ENCODE measurements around the gene NINL.

The NINL gene

DNA sequence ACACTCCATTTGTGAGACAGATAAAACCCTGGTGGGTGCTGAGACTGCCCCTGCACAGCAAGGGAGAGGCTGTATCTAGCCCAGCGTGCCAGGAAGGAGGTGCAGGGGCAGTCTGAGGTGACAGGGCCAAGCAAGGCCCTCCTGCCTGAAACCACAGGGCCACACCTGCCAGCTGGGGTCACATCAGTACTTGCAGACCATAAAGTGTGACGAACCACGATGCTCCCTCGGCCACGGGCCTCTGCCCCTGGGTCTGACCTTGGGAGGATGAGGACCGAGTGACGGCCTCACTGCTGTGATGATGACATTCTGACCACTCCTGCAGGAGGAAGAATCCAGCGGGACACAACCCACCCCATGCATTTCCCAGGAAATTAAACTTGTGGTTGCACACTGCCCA lies 75.1 kb downstream of the NINL start:
- no peak for TF ChIP-seq EGR1 (IDR thresholded peaks at IDR 0.05)
- no peak for TF ChIP-seq EP300 (IDR thresholded peaks at IDR 0.05; ENCODE audit: borderline replicate concordance)
- TF ChIP-seq ZBTB7A (IDR thresholded peaks at IDR 0.05; ENCODE audit: low read depth): no peak
- TF ChIP-seq, protein P1, sequence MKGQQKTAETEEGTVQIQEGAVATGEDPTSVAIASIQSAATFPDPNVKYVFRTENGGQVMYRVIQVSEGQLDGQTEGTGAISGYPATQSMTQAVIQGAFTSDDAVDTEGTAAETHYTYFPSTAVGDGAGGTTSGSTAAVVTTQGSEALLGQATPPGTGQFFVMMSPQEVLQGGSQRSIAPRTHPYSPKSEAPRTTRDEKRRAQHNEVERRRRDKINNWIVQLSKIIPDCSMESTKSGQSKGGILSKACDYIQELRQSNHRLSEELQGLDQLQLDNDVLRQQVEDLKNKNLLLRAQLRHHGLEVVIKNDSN (IDR thresholded peaks at IDR 0.05): no peak

DNA sequence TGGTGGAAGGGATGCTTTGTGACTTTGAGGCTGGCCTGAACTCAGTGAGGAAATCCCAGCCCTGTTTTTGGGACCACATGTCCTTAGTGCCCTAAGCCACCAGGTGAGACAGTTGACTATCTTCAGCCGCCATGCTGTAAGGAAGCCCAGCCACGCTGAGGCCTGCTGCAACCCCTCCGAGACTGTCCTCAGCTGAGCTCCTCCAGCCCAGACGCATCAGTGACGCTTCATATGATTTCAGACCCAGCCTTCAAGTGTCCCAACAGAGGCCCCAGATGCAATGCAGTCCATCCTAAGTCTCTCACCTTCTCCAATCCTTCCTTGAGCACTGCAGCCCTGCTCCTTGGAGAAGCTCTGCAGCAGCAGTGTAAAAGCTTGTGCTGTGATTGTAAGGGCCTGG lies 76.2 kb downstream of the NINL start:
- TF ChIP-seq RAD21 (IDR thresholded peaks at IDR 0.05; ENCODE audit: low read depth) (no peak), YY1 (IDR thresholded peaks at IDR 0.05; ENCODE audit: low read depth) (no peak), CEBPB (IDR thresholded peaks at IDR 0.05) (no peak), EGR1 (IDR thresholded peaks at IDR 0.05) (no peak), TCF12 (IDR thresholded peaks at IDR 0.05; ENCODE audit: low read depth) (no peak), ZBTB7A (IDR thresholded peaks at IDR 0.05; ENCODE audit: low read depth) (no peak)
- TF ChIP-seq, protein P2, sequence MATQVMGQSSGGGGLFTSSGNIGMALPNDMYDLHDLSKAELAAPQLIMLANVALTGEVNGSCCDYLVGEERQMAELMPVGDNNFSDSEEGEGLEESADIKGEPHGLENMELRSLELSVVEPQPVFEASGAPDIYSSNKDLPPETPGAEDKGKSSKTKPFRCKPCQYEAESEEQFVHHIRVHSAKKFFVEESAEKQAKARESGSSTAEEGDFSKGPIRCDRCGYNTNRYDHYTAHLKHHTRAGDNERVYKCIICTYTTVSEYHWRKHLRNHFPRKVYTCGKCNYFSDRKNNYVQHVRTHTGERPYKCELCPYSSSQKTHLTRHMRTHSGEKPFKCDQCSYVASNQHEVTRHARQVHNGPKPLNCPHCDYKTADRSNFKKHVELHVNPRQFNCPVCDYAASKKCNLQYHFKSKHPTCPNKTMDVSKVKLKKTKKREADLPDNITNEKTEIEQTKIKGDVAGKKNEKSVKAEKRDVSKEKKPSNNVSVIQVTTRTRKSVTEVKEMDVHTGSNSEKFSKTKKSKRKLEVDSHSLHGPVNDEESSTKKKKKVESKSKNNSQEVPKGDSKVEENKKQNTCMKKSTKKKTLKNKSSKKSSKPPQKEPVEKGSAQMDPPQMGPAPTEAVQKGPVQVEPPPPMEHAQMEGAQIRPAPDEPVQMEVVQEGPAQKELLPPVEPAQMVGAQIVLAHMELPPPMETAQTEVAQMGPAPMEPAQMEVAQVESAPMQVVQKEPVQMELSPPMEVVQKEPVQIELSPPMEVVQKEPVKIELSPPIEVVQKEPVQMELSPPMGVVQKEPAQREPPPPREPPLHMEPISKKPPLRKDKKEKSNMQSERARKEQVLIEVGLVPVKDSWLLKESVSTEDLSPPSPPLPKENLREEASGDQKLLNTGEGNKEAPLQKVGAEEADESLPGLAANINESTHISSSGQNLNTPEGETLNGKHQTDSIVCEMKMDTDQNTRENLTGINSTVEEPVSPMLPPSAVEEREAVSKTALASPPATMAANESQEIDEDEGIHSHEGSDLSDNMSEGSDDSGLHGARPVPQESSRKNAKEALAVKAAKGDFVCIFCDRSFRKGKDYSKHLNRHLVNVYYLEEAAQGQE (IDR thresholded peaks at IDR 0.05; ENCODE audit: low read depth): no peak

DNA sequence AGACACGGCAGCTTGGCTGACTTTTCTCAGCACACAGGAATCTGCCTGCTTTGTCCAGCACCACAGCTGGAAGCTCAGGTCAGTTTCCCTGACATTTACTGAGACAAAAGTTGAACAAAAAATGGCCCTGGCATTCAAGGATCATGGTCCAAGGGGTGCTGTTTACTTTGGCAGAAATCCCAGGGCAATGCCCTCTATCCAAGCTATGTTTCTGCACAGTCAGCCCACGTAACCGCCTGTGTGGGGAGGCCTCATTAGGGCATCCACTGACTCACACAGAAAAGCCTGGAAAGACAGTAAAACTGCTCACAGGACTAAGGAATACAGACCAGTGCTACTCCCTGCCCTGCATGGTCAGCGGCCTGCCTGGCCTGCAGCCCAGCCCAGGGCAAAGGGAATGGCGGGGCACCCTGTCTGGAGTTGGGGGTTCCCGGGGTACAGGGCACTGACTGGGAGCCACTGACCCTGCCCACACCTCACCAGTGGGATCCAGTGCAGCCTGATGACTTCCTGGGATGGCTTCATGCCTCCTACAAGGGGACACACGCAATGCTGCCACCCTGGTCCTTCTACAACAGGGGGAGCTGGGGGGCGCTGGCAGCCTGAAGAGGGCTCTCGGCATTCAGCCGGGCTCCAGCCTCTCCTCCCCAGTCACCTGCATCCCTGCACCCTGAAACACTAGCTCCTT lies 77.1 kb downstream of the NINL start:
- TF ChIP-seq TEAD4 (IDR thresholded peaks at IDR 0.05): peak; percentile 58
- TF ChIP-seq TCF12 (IDR thresholded peaks at IDR 0.05; ENCODE audit: low read depth): no peak
- TF ChIP-seq FOXM1 (IDR thresholded peaks at IDR 0.05; ENCODE audit: borderline replicate concordance, low read depth): no peak
- TF ChIP-seq CREB1 (IDR thresholded peaks at IDR 0.05; ENCODE audit: low read depth): no peak
- peak; percentile 88 for TF ChIP-seq NFIC (IDR thresholded peaks at IDR 0.05)
- TF ChIP-seq YY1 (IDR thresholded peaks at IDR 0.05; ENCODE audit: low read depth): 0 out of 2 replicates have a peak, but pooled peaks have one; percentile 23
- TF ChIP-seq EP300 (IDR thresholded peaks at IDR 0.05; ENCODE audit: borderline replicate concordance): peak; percentile 63; the same call in 1 of the 2 replicates
- no peak for TF ChIP-seq TAF1 (IDR thresholded peaks at IDR 0.05; ENCODE audit: low read depth)
- TF ChIP-seq ZBTB7A (IDR thresholded peaks at IDR 0.05; ENCODE audit: low read depth): no peak
- TF ChIP-seq, protein P3, sequence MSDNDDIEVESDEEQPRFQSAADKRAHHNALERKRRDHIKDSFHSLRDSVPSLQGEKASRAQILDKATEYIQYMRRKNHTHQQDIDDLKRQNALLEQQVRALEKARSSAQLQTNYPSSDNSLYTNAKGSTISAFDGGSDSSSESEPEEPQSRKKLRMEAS (IDR thresholded peaks at IDR 0.05): no peak
- TF ChIP-seq, protein P2 (IDR thresholded peaks at IDR 0.05; ENCODE audit: low read depth): no peak
- TF ChIP-seq, protein P1 (IDR thresholded peaks at IDR 0.05): no peak
- 0 out of 2 replicates have a peak, but pooled peaks have one; percentile 15 for TF ChIP-seq RAD21 (IDR thresholded peaks at IDR 0.05; ENCODE audit: low read depth)
- TF ChIP-seq EGR1 (IDR thresholded peaks at IDR 0.05): no peak
- TF ChIP-seq CEBPB (IDR thresholded peaks at IDR 0.05): no peak

DNA sequence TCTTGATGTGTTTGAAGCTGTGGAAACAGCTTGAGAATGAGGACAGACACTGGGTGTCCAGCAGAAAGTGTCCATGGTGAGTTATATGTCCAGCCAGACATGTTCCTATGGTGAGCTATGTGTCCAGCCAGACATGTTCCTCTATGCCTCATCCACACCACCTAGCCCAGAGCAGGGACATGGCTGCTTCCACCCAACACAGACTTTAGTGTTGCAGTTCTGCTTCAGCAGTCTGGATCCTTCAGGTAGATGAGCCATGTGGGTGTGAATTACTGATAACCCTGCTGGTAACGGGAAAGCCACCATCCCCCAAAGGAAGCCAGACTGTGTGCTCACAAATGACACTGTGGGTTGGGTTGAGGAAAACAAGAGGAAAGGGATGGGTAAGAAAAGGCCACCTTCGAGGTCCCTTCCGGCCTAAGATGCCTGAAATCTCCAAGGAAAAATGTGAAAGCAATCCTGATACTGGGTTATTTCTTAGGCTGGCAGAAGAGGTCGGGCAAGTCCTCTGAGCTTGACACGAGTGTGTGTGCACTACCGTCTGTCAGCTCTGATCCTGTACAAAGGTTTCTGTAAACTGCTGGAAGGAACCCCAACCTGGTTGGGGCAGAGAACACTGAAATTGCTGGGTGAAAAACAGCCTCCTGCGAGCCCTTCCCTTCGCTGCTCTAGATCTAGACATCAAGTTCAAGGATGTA lies 77.8 kb downstream of the NINL start:
- no peak for TF ChIP-seq ZBTB7A (IDR thresholded peaks at IDR 0.05; ENCODE audit: low read depth)
- no peak for TF ChIP-seq CREB1 (IDR thresholded peaks at IDR 0.05; ENCODE audit: low read depth)

DNA sequence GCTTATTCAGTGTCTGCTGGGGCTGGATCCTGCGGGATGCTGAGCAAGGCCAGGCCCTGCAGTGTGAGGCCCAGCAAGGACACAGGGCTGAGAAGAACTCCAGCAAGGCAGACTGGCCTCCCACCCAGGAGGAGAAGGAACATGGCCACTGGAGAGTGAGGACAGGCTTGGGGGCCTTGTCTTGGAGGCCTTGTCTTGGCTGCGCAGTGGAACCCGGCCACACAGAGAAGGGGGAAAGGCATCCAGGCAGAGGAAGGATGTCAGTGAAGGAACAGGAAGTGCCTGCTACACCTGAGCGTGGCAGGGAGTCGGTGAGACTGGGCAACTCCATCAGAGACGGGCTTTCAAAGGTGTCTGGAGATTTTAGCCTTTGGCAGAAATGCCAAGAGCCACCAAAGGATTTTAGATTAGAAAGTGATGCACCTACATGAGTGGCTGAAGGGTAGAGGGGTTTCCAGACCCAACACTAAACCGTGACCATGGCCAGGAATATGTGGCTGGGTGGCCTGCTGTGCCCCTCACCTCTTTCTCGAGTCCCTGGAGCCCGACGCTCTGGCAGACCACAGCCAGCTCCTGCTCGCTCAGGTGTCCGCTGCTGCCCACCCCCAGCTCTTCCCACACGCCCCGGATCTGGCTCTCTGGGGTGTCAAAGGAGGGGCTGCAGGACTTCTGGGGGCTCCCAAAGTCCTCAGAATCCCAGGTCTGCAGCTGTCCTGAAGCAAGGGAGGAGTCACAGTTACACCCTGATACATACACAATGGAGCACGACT lies 80.8 kb downstream of the NINL start:
- TF ChIP-seq, protein P1 (IDR thresholded peaks at IDR 0.05): no peak
- TF ChIP-seq TCF12 (IDR thresholded peaks at IDR 0.05; ENCODE audit: low read depth): no peak
- TF ChIP-seq, protein P3 (IDR thresholded peaks at IDR 0.05): no peak
- no peak for TF ChIP-seq RAD21 (IDR thresholded peaks at IDR 0.05; ENCODE audit: low read depth)
- no peak for TF ChIP-seq CREB1 (IDR thresholded peaks at IDR 0.05; ENCODE audit: low read depth)
- no peak for TF ChIP-seq TEAD4 (IDR thresholded peaks at IDR 0.05)
- TF ChIP-seq EP300 (IDR thresholded peaks at IDR 0.05; ENCODE audit: borderline replicate concordance): no peak
- TF ChIP-seq FOXM1 (IDR thresholded peaks at IDR 0.05; ENCODE audit: borderline replicate concordance, low read depth): no peak

Measured in Ishikawa (cell line).